CD4-positive, alpha-beta T cell treated with Interleukin-15 for 1 hour (primary cell): ENCODE data around the gene CAMTA2.

Experiments
- DNase-seq: peaks from one replicate; pipeline ENCODE4 v3.0.0-alpha.2; 2020

Gene CAMTA2

DNA sequence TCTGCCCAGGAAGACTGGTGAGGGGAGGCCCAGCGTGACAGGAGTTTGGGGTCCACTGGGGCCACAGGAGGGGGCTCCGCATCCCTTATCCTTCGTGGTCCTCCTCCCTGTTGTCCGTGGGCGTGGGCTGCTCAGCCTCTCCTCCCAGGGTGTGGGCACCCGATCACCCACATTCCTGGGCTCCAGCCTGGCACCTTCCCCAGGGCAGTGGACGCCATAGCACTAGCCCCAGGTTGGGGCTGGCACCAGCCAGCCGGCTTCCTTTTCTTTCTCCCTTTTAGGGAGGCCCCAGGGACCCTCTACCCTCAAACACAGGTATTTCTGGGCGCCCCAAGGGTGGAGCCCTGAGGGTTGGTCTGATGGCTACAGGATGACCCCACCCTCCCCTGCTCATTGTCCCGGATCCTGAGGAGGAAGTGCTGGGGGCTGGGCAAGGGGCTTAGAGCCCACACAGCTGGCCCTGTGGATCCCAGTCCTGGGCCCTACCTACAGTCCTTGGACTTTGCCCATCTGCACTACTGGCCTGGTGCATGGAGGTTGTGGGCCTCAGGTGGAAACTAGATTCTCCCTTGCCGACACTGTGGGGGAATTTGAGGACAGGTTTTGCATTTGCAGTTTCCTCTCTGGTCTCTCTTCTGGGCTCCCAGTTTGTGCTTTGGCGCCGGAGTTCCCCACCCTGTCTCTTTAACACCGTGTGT, 11.4 kb upstream of the CAMTA2 start:
- DNase-seq, result no peak

DNA sequence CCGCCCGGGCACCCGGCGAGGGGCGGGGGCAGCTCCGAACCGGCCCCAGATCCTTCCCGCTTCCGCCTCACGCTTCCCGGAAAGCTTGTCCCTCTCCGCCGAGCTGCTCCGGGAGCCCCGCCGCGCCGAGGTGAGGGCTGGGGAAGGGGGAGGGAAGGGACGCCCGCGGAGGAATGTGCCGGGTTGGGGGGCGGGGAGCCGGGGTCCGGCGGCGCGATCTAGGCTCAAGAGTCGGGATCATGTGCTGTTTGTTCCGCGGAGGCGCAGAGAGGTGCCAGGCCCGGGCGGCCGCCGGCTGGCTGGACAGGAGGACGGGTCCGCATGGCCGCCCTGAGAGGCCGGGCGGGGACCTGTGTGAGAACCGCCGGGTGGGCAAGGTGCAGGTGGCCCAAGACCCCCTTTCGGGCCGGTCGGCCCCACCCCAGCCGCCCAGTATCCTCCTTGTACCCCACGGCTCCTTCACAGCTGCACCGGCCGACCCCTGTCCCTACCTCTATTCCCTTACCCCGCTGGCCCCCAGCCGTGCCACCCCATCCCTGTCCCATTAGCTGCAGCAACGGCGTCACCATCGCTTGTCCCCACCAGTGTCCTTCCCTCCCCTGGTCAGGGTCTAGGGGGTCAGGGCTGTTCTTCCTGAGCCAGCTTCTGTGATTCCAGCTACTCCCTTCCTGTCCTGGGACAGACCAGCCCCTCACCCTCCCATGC, 10.7 kb upstream of the CAMTA2 start:
- DNase-seq, result no peak

DNA sequence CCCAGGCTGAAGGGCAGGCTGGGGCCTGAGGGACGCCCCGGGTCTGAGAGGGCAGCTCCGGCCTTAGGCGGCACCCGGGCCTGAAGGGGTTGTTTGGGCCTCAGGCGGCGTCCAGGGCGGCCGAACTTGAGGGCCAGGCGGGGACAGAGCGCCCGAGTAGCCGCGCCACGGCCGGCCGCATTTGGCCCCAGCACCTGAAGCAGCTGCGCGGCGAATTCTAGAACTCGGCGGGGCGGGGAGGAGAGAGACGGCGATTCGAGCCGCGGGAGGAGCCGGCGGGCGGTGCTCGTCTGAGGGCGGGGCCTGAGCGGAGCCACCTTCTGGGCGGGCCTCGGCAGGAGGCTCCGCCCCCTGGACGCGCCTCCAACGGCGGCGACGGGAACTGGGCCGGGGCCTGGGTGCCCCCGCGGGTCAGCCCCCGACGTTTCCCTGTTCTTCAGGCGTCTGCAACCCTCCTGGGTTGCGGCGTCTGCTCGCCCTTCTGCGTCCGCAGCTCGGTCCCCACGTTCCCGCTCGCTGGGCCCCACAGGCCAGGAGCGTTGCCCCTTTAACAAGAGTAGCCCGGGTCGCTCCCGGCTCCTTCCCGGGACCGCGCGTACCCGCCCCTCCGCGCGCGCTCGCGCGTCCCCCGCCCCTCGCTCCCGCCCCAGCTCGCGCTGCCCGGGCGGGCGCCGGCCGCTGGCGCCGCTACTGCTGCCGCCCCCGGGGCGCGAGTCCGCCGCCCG, 10.0 kb upstream of the CAMTA2 start, which contains the start of the genes INCA1 and KIF1C:
TSS of gene INCA1 (minus strand) at position 221 of the 725 bp plus-strand sequence. CDS start 3,085 bp downstream, outside the sequence.
TSS of gene KIF1C (plus strand) at position 649 of the 725 bp plus-strand sequence. CDS start 2,297 bp downstream, outside the sequence.
- peak; percentile 89 for DNase-seq

DNA sequence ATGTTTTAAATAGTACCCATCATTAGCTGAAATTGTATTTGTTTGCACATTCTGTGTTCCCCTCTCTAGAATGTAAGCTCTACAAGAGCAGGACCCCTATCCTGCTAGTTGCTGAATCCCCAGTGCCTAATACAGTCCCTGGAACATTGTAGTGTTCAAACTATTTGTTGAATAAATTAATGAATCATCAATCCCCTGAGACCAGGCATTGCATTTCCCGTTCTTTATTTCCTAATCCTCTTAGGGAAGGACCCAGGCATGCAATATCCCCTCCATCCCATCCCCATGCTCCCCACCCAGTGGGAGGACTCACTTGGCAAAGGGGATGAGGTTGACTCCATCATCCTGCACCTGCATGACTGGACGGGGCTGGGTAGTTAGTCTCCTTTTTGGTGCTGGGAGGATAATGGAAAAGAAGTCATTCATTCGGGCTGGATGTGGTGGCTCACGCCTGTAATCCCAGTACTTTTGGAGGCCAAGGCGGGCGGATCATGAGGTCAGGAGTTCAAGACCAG, 6.7 kb upstream of the CAMTA2 start:
- no peak for DNase-seq

DNA sequence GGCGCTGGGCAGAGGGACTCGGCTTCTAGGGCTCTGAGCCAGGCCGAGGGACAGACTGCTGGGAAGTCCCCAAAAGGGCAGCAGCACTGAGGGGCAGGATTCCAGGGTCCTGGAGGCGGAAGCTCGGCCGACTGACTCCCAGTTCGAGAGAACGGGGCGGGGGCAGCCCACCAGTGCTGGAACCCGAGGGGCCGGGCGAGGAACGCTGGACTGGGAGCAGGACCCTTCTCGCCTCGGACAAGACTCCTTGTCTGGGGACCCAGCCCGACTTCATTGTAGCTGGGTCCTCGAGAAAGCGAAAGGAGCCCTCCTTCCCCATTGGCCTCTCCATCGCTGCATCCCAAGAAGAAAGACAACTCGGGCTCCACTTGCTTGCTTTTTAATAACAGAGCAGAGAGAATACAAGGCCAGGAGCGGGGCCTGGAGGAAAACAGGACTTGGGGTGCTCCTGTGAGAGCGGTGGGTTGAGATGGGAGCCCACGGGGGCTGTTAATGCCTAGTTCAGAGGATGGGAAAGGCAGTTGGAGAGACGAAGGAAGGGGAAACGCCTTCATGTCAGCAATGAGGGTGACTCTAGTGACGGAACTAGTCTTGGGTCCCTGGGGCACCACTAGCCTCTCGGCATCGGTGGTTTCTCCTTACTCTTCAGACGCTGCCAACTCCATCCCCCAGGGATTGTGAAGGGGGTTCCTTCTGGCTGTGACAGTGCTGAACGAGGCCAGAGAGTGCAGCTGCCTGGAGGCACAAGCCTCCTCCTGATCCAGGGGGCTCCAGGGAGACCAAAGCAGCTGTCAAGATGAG, 492 bp upstream of the CAMTA2 start:
- DNase-seq, result no peak

DNA sequence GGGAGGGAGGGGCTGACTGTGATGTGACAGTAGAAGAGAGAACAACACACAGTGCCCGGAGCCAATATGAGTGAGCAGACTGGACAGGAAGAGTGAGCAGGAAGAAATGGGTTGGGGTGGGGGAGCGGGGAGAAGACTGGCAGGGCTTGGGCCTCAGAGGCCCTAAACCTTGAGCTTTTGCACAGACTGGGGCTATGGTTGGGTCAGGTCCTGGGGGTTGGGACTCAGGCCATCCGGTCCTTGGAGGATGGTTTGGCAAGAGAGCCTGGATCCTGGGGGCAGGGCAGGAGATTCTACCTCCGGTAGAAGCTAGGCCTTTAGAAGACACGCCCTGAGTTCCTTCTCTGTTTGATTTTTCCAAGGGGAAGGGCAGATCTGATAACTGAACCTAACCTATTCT, 1.1 kb downstream of the CAMTA2 start:
- no peak for DNase-seq

DNA sequence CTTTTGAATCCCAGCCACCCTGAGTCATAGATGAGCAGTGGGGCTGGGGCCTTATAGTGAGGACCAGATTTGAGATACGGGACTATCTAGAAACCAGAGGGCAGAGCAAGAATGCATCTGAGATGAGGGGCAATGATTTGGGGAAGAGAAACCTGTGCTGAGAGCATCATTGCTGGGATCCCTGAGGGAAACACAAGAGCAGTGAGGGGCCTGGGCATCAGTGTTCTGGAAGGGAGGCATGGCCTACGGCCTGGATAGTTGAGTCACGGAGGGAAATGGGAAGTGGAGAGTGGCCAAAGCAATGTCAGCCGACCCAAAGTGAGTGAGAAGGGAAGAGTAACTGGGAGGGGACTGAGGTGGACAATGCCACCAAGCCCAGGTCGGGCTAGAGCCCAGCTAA, 5.2 kb downstream of the CAMTA2 start:
- no peak for DNase-seq

DNA sequence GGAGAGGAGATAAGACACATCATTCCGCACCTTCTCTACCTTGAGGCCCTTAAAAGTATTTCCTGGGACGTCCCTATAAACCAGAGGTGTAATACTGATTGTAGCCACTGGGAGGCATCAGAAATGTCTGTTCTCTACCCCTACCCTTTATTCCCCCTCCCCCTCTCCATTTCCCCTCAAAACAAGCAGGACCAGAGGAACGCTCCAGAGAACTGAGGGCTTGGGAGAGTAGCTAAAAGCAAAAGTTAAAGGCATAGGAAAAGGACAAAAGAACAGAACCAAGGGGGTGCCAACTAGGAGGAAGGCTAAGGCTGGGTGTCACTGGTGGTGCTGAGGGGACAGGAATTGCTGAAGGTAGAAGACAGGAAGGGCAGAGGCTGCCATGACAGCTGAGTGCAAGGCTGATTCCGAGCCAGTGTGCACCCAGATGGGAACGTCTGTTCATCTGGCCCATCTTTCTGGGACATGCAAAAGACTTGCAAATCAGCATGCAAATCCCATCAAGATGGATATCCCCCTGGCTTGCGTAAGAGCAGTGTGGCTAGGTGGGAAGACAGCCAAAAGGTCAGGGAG, 6.7 kb downstream of the CAMTA2 start:
- DNase-seq, result no peak

DNA sequence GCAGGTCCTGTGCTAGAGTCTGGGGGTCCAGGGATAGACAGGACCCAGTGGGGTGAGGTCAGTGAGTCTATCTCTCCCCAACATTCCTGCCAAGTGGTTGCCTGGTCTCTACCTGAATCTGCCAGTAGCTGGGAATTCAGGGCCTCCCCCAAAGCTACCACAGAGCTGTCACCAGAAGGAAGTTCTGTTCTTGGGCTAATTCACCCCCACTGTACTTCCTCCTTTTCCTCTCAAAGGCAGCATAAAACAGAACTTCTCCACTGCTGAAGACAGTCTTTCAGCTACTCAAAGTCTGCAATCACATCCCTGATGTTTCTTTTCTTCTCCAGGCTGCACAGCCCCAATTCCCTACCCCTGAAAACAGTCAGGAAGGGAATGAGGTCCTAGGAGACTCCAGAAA, 8.7 kb downstream of the CAMTA2 start:
- no peak for DNase-seq

DNA sequence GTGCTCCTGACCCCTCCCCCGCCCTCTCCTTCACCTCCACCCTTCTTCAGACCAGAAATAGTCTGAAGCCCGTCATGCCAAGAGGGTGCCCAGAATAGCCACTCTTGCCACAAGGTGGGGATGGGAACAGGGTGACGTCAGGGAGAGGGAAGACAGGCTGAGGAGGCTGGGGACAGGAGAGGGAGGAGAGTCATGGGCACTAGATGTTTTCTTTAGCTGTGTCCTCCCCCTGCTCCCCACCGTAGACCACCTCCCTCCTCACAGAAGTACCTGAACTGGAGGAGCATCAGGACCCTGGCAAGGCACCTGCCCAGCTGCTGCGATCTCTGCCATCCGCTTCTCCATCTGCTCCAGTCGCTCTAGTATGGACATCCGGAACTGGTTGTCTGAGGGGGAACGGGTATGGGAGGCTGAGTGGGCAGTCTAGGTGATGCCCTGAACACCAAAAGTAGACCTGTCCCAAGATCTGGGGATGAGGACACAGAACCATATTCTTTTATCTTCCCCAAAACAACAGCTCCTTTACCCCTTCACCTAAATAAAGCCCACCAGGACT, 13.3 kb downstream of the CAMTA2 start:
- no peak for DNase-seq

DNA sequence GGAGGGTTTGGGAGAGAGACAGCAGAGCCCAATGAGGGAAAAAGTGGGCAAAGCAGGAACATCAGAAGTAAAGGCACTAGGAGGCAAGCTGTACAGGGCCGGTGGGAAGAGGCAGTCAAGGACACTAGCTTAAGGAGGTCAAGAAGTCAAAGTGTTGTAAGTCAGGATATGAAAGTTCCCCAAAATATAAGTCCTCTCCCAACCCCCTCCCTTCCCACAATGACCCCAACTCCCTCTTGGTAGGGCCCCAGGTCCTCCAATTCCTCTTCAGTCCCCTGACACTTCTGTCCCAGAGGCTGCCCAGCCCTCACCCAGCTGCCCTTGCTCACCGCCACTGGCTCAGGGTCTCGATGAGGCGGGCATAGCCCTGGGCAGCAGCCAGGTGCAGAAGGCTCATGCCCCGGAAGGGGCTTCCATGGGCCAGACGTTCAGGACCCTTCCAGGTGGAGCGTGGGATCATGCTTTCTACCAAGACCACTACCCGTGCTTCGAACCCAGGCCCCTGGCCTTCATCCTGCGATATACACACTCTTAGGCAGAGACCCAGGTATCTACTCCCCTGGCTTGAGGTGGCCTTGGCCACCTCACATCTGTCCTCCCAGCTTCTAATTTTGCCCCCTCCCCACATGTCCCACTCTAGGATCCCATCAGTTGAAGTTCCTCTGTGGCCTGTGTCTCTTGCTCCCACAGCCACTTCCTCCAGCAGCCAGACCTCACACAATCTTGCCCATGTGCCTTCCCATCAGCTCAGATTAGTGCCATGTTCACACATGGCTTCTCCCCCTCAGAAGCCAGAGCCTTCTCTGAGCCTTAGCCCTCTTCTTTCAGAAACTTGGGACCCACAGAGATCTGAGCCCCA, 14.0 kb downstream of the CAMTA2 start:
- no peak for DNase-seq

DNA sequence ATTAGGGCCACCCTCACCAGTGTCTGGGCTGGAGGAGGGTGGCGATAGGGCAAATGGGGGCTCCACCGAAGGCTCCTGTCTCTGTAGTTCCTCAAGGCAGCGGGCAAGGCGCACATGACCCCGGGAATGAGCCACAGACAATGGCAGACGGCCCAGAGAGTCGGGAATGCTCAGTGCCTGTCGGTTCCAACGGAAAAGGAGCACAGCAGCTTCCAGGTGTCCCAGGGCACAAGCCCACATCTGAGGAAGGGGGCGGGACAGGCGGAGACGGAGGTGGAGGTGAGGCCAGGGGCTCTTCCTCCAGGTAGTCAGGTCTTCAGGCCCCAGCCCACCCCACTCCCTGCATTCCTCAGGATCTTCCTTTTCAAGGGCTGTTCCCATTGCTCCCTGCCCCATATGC, 14.7 kb downstream of the CAMTA2 start:
- no peak for DNase-seq

DNA sequence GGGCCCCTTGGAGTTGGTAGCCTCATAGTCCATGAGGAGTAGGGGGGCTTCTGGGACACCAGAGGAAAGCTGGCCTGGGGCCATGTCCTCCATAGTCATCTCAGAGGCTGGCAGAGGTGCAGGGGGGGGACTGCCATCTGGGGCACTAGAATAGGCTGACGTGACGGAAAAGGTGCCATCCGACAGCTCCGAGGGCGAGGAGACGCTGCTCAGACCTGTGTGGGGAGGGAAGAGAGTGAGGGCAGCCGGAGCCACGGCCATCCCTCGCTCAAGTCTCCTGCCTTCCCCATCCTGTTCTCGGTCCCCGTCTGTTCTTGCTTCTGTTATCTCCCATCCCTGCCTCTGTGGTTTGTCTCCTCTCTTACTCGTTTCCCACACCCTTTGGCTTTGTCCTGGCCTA, 15.2 kb downstream of the CAMTA2 start:
- no peak for DNase-seq

DNA sequence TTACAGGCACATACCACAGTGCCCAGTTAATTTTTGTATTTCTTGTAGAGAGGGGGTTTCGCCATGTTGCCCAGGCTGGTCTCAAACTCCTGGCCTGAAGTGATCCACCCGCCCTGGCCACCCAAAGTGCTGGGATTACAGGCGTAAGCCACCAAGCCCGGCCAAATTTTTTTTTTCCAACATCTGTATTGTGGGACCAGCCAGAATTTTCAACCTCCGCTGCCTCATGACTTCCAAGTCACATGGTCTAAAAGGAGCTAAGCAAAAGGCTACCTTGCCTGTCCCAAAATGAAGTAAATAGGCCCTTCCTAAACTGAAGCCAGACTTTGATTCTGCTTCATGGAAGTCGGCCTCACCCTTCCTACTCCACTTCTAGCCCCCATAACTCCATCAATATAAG, 15.6 kb downstream of the CAMTA2 start:
- no peak for DNase-seq

DNA sequence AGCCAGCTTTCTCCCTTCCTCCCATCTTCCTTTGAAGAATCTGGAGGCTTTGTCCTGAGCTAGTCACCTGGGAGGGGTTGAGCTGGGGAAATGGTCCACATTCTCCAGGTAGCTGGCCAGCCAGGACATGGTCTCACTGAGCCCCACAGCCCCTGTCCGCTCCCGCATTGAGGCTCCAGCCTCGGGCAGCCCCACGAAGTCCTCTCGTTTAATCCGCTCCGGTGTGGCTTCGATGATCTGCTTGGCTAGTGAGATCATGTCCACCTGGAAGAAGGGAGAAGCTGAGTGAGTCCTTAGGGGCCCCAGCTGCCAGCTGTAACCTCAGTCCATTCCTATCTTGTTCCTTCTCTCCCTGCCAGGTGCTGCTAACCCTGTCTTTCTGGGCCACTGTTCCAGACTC, 17.2 kb downstream of the CAMTA2 start:
- no peak for DNase-seq

DNA sequence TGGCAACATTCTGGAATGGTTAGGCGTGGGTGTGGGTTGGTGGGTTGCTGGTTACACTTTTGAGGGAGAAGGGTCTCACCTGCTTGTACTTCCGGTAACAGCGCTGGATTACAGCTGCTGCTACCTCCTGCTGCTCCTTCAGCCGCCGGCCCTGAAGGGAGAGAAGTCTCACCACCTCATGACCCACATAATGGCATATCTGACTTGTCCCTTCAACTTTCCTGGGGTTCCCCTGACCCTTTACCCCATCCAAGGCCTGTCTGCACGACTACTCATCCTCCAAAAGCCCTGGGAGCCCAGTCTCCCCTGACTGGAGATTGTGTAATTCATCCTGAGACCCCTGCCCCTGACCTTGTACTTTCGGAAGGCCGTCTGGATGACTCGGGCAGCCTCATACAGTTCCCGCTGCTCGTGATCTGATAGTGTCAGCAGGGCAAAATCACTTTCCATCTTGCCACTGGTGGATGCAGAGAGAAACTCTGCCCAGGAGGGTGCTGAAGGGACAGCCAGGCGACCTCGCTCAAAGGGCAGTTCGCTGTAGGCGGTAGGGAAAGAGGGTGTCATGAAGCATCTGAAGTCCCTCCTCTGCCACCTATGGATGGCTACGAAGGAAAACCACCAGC, 17.8 kb downstream of the CAMTA2 start:
- no peak for DNase-seq

DNA sequence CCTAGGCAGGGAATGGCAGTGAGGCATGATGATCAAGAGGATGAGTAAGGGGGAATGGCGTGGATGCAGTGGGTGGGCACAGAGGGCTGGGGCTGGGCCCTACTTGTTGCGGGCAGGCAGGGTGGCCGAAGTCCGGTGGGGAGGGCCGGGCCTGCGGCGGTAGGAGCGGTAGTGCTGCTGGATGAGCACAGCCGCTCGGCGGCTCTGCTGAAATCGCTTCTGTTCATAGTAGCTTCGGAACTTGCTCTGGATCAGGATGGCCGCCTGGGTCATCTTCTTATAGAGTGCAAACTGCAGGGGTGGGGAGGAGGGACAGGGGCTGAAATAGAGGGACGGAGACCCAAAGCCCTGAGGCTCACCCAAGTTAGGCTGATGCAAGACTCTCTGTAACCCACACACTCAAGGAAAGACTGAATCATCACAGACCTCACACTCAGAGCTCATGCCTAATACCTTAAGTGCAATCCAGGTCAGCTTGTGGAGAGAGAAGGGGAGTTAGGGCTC, 18.4 kb downstream of the CAMTA2 start:
- no peak for DNase-seq

DNA sequence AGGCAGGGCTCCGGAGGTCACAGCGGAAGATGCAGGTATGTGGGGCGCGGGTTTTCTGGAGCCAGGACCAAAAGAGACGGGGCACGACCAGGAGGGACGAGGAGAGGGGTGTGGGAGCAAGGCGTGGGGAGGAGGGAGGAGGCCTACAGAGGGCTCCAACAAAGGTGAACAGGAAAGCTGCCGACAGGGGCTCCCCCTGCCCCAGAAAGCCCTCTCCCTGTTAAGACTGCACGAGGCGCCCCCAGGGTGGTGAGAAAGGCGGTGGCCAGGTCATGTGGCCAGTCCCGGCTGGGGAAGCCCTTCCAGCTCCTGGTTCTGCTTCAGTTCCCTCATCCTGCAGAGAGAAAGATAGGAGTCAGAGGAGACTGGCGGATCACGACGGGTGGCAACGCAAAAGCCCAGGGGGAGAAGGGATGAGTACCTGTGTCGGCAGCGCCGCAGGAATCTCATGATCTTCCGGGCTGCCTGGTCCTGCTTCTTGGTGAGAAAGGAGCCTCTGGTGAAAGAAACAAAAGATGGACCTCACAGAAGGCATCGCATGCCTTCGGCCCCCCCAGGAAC, 18.9 kb downstream of the CAMTA2 start:
- DNase-seq, result no peak

DNA sequence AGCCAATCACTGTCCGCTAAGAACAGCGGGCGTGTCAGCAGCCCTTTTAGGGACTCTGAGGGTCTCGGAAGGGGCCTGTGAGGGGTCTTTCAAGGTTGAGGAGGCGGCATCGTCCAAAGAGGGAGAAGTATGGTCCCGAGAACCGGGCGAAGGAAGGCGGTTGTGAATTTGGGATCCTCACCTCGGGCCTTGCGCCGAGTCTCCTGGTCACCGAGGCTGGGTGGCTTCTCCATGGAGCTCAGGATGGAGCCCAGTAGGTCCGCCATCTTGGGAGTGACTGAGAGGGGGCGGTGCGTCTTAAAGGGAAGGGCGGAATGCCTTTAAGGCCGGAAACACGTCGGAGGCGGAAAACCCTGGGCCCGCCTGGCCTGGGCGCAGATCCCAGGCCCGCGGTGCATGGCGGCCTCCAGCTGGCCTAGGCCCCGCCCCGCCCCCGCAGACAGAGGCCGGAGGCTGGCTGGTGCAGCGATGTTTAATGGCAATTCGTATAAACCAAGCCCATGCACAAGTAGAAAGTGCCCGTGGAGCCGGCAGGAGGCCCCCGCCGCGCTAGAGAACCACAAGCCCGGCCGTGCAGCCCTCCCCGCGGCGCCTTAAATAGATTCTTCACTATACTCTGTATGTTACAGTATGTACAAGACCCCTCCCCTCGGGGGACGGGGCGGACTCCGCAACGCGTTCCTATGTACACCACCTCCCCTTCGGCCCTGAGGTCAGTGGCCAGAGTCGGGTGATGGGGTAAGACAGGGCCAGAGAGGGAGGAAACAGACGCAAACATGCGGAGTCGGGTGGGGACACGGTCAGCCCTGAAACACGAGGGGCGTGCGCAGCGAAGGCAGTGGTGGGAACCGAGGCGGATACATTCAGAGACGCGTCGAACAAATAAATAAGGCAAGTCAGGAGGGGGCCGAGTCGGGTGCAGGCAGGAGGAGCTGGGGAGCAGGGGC, 19.7 kb downstream of the CAMTA2 start, which contains the start of gene SPAG7:
TSS of gene SPAG7 (minus strand) at position 279 of the 947 bp plus-strand sequence. CDS start at position 266, 13 bp downstream.
- peak; percentile 94 for DNase-seq
